H9 (cell line): ENCODE data around the gene MRPL55. TPM values are rescaled to one million over a fixed set of nuclear protein-coding genes. Genes with fewer than 3 reads are reported as not detected.

Source experiments
- DNase-seq: peaks from one replicate; pipeline ENCODE4 v3.0.0-alpha.2; 2017
- H2AFZ ChIP-seq: one replicate; pipeline ENCODE4 v1.6.1; 2013; ENCODE audit warnings: mild to moderate bottlenecking, low read length, control low read depth, moderate library complexity
- H2AK5ac ChIP-seq: 2 replicates; pipeline ENCODE4 v1.6.1; 2013; ENCODE audit warnings: low read length, control low read depth, mixed read lengths; ENCODE audit not compliant: insufficient read length
- H2BK120ac ChIP-seq: one replicate; pipeline ENCODE4 v1.6.1; 2013; ENCODE audit warnings: low read depth, mild to moderate bottlenecking, low read length, control low read depth, inconsistent platforms; ENCODE audit not compliant: poor library complexity, severe bottlenecking
- H2BK12ac ChIP-seq: 2 replicates; pipeline ENCODE4 v1.6.1; 2013; ENCODE audit warnings: low read length, control low read depth, mixed read lengths, low read depth; ENCODE audit not compliant: insufficient read length
- H2BK15ac ChIP-seq: 2 replicates; pipeline ENCODE4 v1.6.1; 2013; ENCODE audit warnings: low read depth, low read length, control low read depth
- H2BK20ac ChIP-seq: one replicate; pipeline ENCODE4 v1.6.1; 2013; ENCODE audit warnings: low read depth, mild to moderate bottlenecking, low read length, control low read depth, inconsistent platforms; ENCODE audit not compliant: poor library complexity, severe bottlenecking
- H2BK5ac ChIP-seq: 2 replicates; pipeline ENCODE4 v1.6.1; 2013; ENCODE audit warnings: low read length, control low read depth, mixed read lengths; ENCODE audit not compliant: insufficient read length
- H3K14ac ChIP-seq: 2 replicates; pipeline ENCODE4 v1.6.1; 2013; ENCODE audit warnings: low read length, control low read depth; ENCODE audit not compliant: insufficient read depth
- H3K18ac ChIP-seq: 2 replicates; pipeline ENCODE4 v1.6.1; 2013; ENCODE audit warnings: low read depth, mild to moderate bottlenecking, mixed read lengths, low read length, control low read depth; ENCODE audit not compliant: insufficient read length
- H3K23ac ChIP-seq: 2 replicates; pipeline ENCODE4 v1.6.1; 2013; ENCODE audit warnings: low read length, control low read depth, mixed read lengths, low read depth; ENCODE audit not compliant: insufficient read length
- H3K23me2 ChIP-seq: 2 replicates; pipeline ENCODE4 v1.6.1; 2013; ENCODE audit warnings: low read depth, mild to moderate bottlenecking, mixed read lengths, low read length, control low read depth; ENCODE audit not compliant: insufficient read length, poor library complexity, severe bottlenecking
- H3K27ac ChIP-seq: 2 replicates; pipeline ENCODE4 v1.5.1; 2013; ENCODE audit warnings: low read length, control low read depth, mixed read lengths, low read depth; ENCODE audit not compliant: insufficient read length
- H3K27me3 ChIP-seq: 2 replicates; pipeline ENCODE4 v1.6.1; 2013; ENCODE audit warnings: low read length, control low read depth, inconsistent platforms; ENCODE audit not compliant: insufficient read depth
- H3K4ac ChIP-seq: 2 replicates; pipeline ENCODE4 v1.6.1; 2013; ENCODE audit warnings: low read depth, mild to moderate bottlenecking, control low read depth, inconsistent platforms, low read length, moderate library complexity
- H3K4me1 ChIP-seq: 2 replicates; pipeline ENCODE4 v1.6.1; 2013; ENCODE audit warnings: low read length, control low read depth, inconsistent platforms; ENCODE audit not compliant: insufficient read depth
- H3K4me2 ChIP-seq: 2 replicates; pipeline ENCODE4 v1.6.1; 2013; ENCODE audit warnings: low read length, control low read depth, mixed read lengths; ENCODE audit not compliant: insufficient read length, insufficient read depth
- H3K56ac ChIP-seq: 2 replicates; pipeline ENCODE4 v1.6.1; 2013; ENCODE audit warnings: low read depth, mild to moderate bottlenecking, mixed read lengths, low read length, control low read depth; ENCODE audit not compliant: insufficient read length
- H3K79me1 ChIP-seq: 2 replicates; pipeline ENCODE4 v1.6.1; 2013; ENCODE audit warnings: low read depth, mild to moderate bottlenecking, moderate library complexity, low read length, control low read depth, inconsistent platforms; ENCODE audit not compliant: insufficient read depth, poor library complexity, severe bottlenecking
- H3K79me2 ChIP-seq: 2 replicates; pipeline ENCODE4 v1.6.1; 2013; ENCODE audit warnings: low read length, control low read depth, inconsistent platforms; ENCODE audit not compliant: insufficient read depth
- H3K9ac ChIP-seq: 2 replicates; pipeline ENCODE4 v1.6.1; 2013; ENCODE audit warnings: low read length, control low read depth, mixed read lengths; ENCODE audit not compliant: insufficient read length; ENCODE audit errors: extremely low read depth
- H3K9me3 ChIP-seq: one replicate; pipeline ENCODE4 v1.6.1; 2013; ENCODE audit warnings: low read depth, low read length, inconsistent platforms; ENCODE audit not compliant: control insufficient read depth
- H3T11ph ChIP-seq: one replicate; pipeline ENCODE4 v1.6.1; 2013; ENCODE audit warnings: mild to moderate bottlenecking, low read length, control low read depth, inconsistent platforms
- H4K20me1 ChIP-seq: one replicate; pipeline ENCODE4 v1.6.1; 2013; ENCODE audit not compliant: control insufficient read depth, insufficient read length, insufficient read depth
- H4K5ac ChIP-seq: 2 replicates; pipeline ENCODE4 v1.6.1; 2013; ENCODE audit warnings: low read depth, mild to moderate bottlenecking, mixed read lengths, low read length, control low read depth; ENCODE audit not compliant: insufficient read length
- H4K8ac ChIP-seq: replicated peaks from 2 replicates; pipeline ENCODE4 v1.6.1; 2013; ENCODE audit warnings: low read length, control low read depth, mixed read lengths, low read depth; ENCODE audit not compliant: insufficient read length
- H4K91ac ChIP-seq: 2 replicates; pipeline ENCODE4 v1.6.1; 2013; ENCODE audit warnings: low read depth, mild to moderate bottlenecking, moderate library complexity, mixed read lengths, low read length, control low read depth; ENCODE audit not compliant: insufficient read length
- H3K27ac Mint-ChIP-seq, 3 experiments: 2 replicates in 2 of 3; 3 replicates in 1 of 3; pipeline ENCODE4 v1.8.0; 2020 to 2021; ENCODE audit warnings: mixed read lengths in 3 of 3, mild to moderate bottlenecking in 1 of 3, moderate library complexity in 1 of 3
- H3K27me3 Mint-ChIP-seq: 2 replicates; pipeline ENCODE4 v1.8.0; 2021; ENCODE audit warnings: low read depth, mild to moderate bottlenecking, moderate library complexity, mixed read lengths
- H3K36me3 Mint-ChIP-seq, 3 experiments: 2 replicates in 2 of 3; 3 replicates in 1 of 3; pipeline ENCODE4 v1.8.0; 2020 to 2021; ENCODE audit warnings: low read depth in 3 of 3, mixed read lengths in 3 of 3; ENCODE audit not compliant: insufficient read depth in 1 of 3
- H3K4me1 Mint-ChIP-seq, 2 experiments: 2 replicates each; pipeline ENCODE4 v1.8.0; 2020; ENCODE audit warnings: mixed read lengths in 2 of 2
- H3K4me3 Mint-ChIP-seq, 2 experiments: 2 replicates in 1 of 2; 3 replicates in 1 of 2; pipeline ENCODE4 v1.8.0; 2020 to 2021; ENCODE audit warnings: mild to moderate bottlenecking in 2 of 2, mixed read lengths in 2 of 2, moderate library complexity in 1 of 2
- H3K9me3 Mint-ChIP-seq, 2 experiments: 2 replicates in 1 of 2; 3 replicates in 1 of 2; pipeline ENCODE4 v1.8.0; 2020; ENCODE audit warnings: mild to moderate bottlenecking in 2 of 2, mixed read lengths in 2 of 2, moderate library complexity in 1 of 2
- CTCF ChIP-seq: fragments of 200-600 bp; sonication (generic); conservative IDR thresholded peaks from 3 replicates; pipeline ENCODE4 v1.8.0; 2021; ENCODE audit warnings: antibody characterized with exemption, mild to moderate bottlenecking
- WGBS: extraction: QIAGEN DNeasy Blood & Tissue Kit; methylation state at CpG from one replicate; pipeline ENCODE4 v1.1.7; 2013; ENCODE audit warnings: missing lambda C conversion rate, low lambda C conversion rate, mixed read lengths; ENCODE audit not compliant: insufficient read length; ENCODE audit errors: extremely low coverage; 5-methylcytosine and 5-hydroxymethylcytosine counted together
- total RNA-seq: library from RNA; stranded (reverse); gene quantifications from 2 replicates; pipeline ENCODE4 v1.2.1, GENCODE V29; 2021

MRPL55 gene
- total RNA-seq, 1 experiment from 2014 or later, result 62.3 TPM

GRCh38 chr1:228082918-228083870 is 25.9 kb downstream of the MRPL55 start:
- H3K27me3 ChIP-seq, result peaks cover under 1% of the 10 kb centered on the region; the same call in 1 of the 2 replicates
- no peak for DNase-seq
- H3K23me2 ChIP-seq, result peaks cover 10% of the 10 kb centered on the region
- no peak overlapping the region for H4K5ac ChIP-seq
- H2BK15ac ChIP-seq, result no peak overlapping the region
- H3K4me3 Mint-ChIP-seq, result peak overlapping the region; percentile 97 to 99
- peaks cover 42 to 52% of the 10 kb centered on the region in 2 experiments for H3K4me1 Mint-ChIP-seq
- peaks cover 17% of the 10 kb centered on the region for H3K79me1 ChIP-seq
- H3K56ac ChIP-seq, result no peak overlapping the region
- H4K8ac ChIP-seq, result no peak overlapping the region
- peaks cover 5 to 19% (median 15%) of the 10 kb centered on the region in 3 experiments for H3K36me3 Mint-ChIP-seq
- H2BK12ac ChIP-seq, result no peak overlapping the region
- no peak overlapping the region for H3K23ac ChIP-seq
- no peak for TF ChIP-seq CTCF
- no peak overlapping the region for H2AK5ac ChIP-seq
- no peak overlapping the region for H2BK5ac ChIP-seq
- peak overlapping the region; percentile 55 for H3K18ac ChIP-seq
- H4K20me1 ChIP-seq, result peaks cover 3% of the 10 kb centered on the region
- H2AFZ ChIP-seq, result no peak overlapping the region
- H3K4me2 ChIP-seq, result peak overlapping the region; percentile 90
- no peak overlapping the region for H3T11ph ChIP-seq
- H3K27ac Mint-ChIP-seq, result peak overlapping the region; percentile 87 to 99 (median 98); a peak in 6 of 7 replicates
- H3K27me3 Mint-ChIP-seq, result peaks cover 27% of the 10 kb centered on the region
- peaks cover 6% of the 10 kb centered on the region for H3K4me1 ChIP-seq
- no peaks in the 10 kb centered on the region for H3K9me3 ChIP-seq
- peak overlapping the region; percentile 95 for H3K9ac ChIP-seq
- peak overlapping the region; percentile 97 for H3K14ac ChIP-seq
- H3K79me2 ChIP-seq, result peaks cover 50% of the 10 kb centered on the region
- no peak overlapping the region for H2BK20ac ChIP-seq
- no peak overlapping the region for H3K27ac ChIP-seq
- no CpG with 5 or more reads among the region's 79 CpGs for WGBS
- H3K4ac ChIP-seq, result peak overlapping the region; percentile 63
- 0 out of 5 replicates have a peak, but pooled peaks cover 0 to 3% of the 10 kb centered on the region in 2 experiments for H3K9me3 Mint-ChIP-seq
- peak overlapping the region; percentile 97 for H4K91ac ChIP-seq
- peak overlapping the region; percentile 28 for H2BK120ac ChIP-seq
